Measurements from ENCODE around the gene CLCN2.

The CLCN2 gene

DNA sequence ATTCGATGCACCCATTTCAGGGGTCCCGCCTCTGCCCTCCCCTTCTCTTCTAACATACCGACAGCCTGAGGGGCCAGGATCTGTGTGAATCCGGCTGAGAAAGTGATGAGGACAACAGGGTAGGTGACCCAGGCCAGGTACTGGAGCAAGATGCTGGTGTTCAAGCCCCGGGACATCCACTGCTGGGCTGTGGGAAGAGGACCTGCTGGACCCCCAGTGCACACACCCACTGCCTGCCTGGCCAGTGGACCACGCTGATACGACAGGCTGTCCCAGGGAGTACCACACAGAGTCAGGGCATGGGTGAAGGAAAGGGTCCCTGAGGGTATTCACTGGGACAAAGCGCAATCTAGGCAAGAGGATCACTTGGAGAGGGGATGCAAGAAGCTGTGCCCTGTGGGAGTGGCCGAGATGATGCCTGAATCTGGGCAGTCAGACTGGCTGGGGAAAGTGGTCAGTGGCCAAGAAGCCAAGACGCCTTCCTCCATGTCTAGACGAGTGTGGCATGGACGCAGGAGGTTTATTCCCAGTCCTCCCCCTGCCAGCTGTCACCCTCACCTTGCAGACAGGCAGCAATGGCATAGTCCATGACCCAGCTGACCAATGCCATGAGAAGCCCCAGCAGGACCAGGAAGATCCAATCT, 3.2 kb downstream of the CLCN2 start:
- H3K4me3 ChIP-seq (ENCODE audit: low read length): no peak overlapping the region
- no peak overlapping the region for H3K9ac ChIP-seq (ENCODE audit: low read depth, low read length)
- H3K9me3 ChIP-seq (ENCODE audit: insufficient read depth, low read depth, low read length): no peaks in the 10 kb centered on the region
- H3K36me3 ChIP-seq (ENCODE audit: insufficient read depth, low read length): peaks cover 41% of the 10 kb centered on the region
- WGBS: 98% methylated on average over 12 of the region's 12 CpGs
- peaks cover 8% of the 10 kb centered on the region for H3K27me3 ChIP-seq (ENCODE audit: insufficient read depth, low read length)
- H3K27ac ChIP-seq (ENCODE audit: low read depth, low read length): no peak overlapping the region
- peaks cover 10% of the 10 kb centered on the region for H3K4me1 ChIP-seq (ENCODE audit: insufficient read depth, low read length)

DNA sequence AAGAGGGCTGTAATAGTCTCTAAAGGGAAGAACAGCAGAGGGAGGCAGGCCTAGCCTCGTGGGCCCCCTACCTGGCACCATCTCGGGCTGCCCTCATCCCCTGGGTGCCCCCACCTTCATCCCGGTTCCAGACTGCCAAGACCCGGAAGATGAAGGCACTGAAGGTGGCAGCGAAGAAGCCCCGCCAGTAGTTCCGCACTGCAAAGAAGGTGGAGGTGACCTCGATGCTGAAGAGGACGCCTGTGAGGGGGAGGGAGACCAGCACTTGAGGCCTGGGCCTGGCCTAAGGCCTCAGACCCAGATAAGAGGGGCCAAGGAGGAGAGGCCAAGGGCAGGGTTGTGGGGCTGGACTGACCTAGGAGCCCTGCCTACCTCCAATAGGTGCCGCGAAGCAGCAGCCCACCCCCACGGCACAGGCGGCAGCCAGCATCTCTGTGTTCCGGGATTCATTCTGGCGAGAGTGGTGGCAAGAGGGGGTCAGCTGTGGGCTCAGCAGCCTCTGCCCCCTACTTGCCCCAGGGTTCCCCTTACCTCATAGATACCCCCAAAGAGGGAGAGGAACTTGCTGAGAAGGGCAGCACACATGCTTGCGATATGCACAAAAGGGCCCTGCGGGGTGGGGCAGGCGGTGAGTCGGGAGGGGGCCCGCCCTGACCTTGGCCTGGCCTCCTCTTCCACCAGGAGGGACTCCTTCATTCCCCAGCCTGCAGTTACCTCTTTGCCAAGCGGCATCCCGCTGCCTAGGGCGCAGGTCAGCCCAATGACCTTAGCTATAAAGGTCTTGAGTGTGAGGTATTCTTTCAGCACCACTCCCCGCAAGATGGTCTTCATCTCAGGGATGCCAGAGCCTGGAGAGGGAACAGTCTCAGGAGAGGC, 3.9 kb downstream of the CLCN2 start:
- Histone ChIP-seq H3K4me3 (ENCODE audit: low read length) (no peak overlapping the region), H3K4me1 (ENCODE audit: insufficient read depth, low read length) (peaks cover 10% of the 10 kb centered on the region), H3K27ac (ENCODE audit: low read depth, low read length) (no peak overlapping the region), H3K9ac (ENCODE audit: low read depth, low read length) (no peak overlapping the region), H3K36me3 (ENCODE audit: insufficient read depth, low read length) (peaks cover 49% of the 10 kb centered on the region), H3K27me3 (ENCODE audit: insufficient read depth, low read length) (peaks cover 8% of the 10 kb centered on the region), H3K9me3 (ENCODE audit: insufficient read depth, low read depth, low read length) (no peaks in the 10 kb centered on the region)
- 94% methylated on average over 24 of the region's 24 CpGs for WGBS

GRCh38 chr3:184355261-184356040, 6.0 kb downstream of the CLCN2 start:
- WGBS: 93% methylated on average over 18 of the region's 18 CpGs
- H3K27ac ChIP-seq (ENCODE audit: low read depth, low read length): no peak overlapping the region
- no peak overlapping the region for H3K9ac ChIP-seq (ENCODE audit: low read depth, low read length)
- no peak overlapping the region for H3K4me3 ChIP-seq (ENCODE audit: low read length)
- H3K9me3 ChIP-seq (ENCODE audit: insufficient read depth, low read depth, low read length): no peaks in the 10 kb centered on the region
- peaks cover 6% of the 10 kb centered on the region for H3K4me1 ChIP-seq (ENCODE audit: insufficient read depth, low read length)
- H3K27me3 ChIP-seq (ENCODE audit: insufficient read depth, low read length): 0 out of 2 replicates have a peak, but pooled peaks cover 1% of the 10 kb centered on the region
- peaks cover 62% of the 10 kb centered on the region for H3K36me3 ChIP-seq (ENCODE audit: insufficient read depth, low read length)

GRCh38 chr3:184354754-184355153, 6.7 kb downstream of the CLCN2 start:
- Histone ChIP-seq H3K4me3 (ENCODE audit: low read length) (no peak overlapping the region), H3K4me1 (ENCODE audit: insufficient read depth, low read length) (no peaks in the 10 kb centered on the region; the same call in 1 of the 2 replicates), H3K9ac (ENCODE audit: low read depth, low read length) (no peak overlapping the region), H3K9me3 (ENCODE audit: insufficient read depth, low read depth, low read length) (no peaks in the 10 kb centered on the region), H3K36me3 (ENCODE audit: insufficient read depth, low read length) (peaks cover 62% of the 10 kb centered on the region), H3K27ac (ENCODE audit: low read depth, low read length) (no peak overlapping the region), H3K27me3 (ENCODE audit: insufficient read depth, low read length) (no peaks in the 10 kb centered on the region)
- 87% methylated on average over 8 of the region's 8 CpGs for WGBS

GRCh38 chr3:184354121-184354728, 7.2 kb downstream of the CLCN2 start:
- Histone ChIP-seq H3K9ac (ENCODE audit: low read depth, low read length) (no peak overlapping the region), H3K9me3 (ENCODE audit: insufficient read depth, low read depth, low read length) (no peaks in the 10 kb centered on the region)

DNA sequence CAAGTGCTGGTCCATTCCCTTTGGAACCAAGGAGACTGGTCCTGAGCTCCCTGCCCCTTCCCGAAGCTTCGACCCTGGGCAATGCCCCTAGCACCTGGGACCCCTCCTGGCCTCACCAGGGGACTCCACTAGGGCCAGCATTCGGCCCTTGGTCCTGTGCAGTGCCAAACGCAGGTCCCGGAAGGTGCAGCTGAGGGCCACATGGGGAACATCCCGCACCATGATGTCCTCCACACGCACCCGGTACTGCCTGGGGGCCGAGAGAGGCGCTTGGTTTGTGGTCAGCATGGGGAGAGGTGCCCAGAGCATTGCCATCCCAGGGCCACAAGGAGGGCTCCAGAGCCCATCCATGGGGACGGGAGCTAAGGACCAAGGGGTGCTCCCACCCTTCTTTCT, 7.9 kb downstream of the CLCN2 start:
- Histone ChIP-seq H3K9ac (ENCODE audit: low read depth, low read length) (no peak overlapping the region), H3K36me3 (ENCODE audit: insufficient read depth, low read length) (peaks cover 60% of the 10 kb centered on the region), H3K4me3 (ENCODE audit: low read length) (no peak overlapping the region), H3K27ac (ENCODE audit: low read depth, low read length) (no peak overlapping the region), H3K4me1 (ENCODE audit: insufficient read depth, low read length) (no peaks in the 10 kb centered on the region; the same call in 1 of the 2 replicates), H3K27me3 (ENCODE audit: insufficient read depth, low read length) (no peaks in the 10 kb centered on the region), H3K9me3 (ENCODE audit: insufficient read depth, low read depth, low read length) (no peaks in the 10 kb centered on the region)
- WGBS: 95% methylated on average over 11 of the region's 11 CpGs

More at GRCh38 chr3:184354121-184354728, 7.2 kb downstream of the CLCN2 start:
- Histone ChIP-seq H3K36me3 (ENCODE audit: insufficient read depth, low read length) (peaks cover 62% of the 10 kb centered on the region), H3K4me3 (ENCODE audit: low read length) (no peak overlapping the region), H3K27me3 (ENCODE audit: insufficient read depth, low read length) (no peaks in the 10 kb centered on the region), H3K4me1 (ENCODE audit: insufficient read depth, low read length) (no peaks in the 10 kb centered on the region; the same call in 1 of the 2 replicates), H3K27ac (ENCODE audit: low read depth, low read length) (no peak overlapping the region)
- 76% methylated on average over 18 of the region's 18 CpGs for WGBS

DNA sequence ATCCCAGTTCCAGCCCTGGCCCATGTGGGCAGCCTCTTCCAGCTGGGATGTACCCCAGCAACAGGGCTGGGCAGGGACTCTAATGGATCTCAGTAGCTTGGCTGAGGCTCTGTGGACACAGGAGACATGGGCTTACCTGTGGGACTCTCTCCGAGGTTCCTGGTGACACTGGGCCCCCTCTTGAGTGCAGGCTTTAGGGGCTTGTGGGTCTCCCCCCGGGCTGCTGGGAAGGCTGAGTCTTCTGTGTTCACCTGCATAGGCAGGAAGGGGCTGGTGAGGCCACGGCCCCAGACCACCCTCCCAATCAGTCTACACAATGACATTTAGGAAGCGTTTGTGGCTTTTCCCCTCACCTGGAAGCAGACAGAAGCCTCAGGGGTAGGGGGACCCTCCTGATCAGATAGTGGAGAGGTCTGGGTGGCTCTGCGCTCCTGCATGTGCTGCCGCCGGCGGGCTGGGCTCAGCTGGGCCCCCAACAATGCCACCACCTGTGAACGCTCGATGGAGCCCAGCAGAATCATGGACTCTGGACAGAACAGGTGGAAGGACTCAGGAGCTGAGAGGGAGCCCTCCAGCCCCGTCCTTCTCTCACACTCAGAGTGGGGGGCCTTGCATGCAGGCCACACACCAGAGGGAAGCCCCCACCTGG, 8.4 kb downstream of the CLCN2 start:
- H3K27ac ChIP-seq (ENCODE audit: low read depth, low read length): no peak overlapping the region
- no peaks in the 10 kb centered on the region for H3K9me3 ChIP-seq (ENCODE audit: insufficient read depth, low read depth, low read length)
- 94% methylated on average over 11 of the region's 11 CpGs for WGBS
- H3K9ac ChIP-seq (ENCODE audit: low read depth, low read length): no peak overlapping the region
- peaks cover 55% of the 10 kb centered on the region for H3K36me3 ChIP-seq (ENCODE audit: insufficient read depth, low read length)
- no peak overlapping the region for H3K4me3 ChIP-seq (ENCODE audit: low read length)
- H3K27me3 ChIP-seq (ENCODE audit: insufficient read depth, low read length): no peaks in the 10 kb centered on the region
- no peaks in the 10 kb centered on the region; the same call in 1 of the 2 replicates for H3K4me1 ChIP-seq (ENCODE audit: insufficient read depth, low read length)

- Histone ChIP-seq H3K27me3 (ENCODE audit: insufficient read depth, low read length) (no peaks in the 10 kb centered on the region), H3K36me3 (ENCODE audit: insufficient read depth, low read length) (peaks cover 47% of the 10 kb centered on the region), H3K4me1 (ENCODE audit: insufficient read depth, low read length) (peaks cover 3% of the 10 kb centered on the region; the same call in 1 of the 2 replicates)
Observed at GRCh38 chr3:184352149-184352785, 9.1 kb downstream of the CLCN2 start.

GRCh38 chr3:184351511-184352148, 9.8 kb downstream of the CLCN2 start:
- Histone ChIP-seq H3K36me3 (ENCODE audit: insufficient read depth, low read length) (peaks cover 46% of the 10 kb centered on the region), H3K27ac (ENCODE audit: low read depth, low read length) (no peak overlapping the region)
- 65% methylated on average over 9 of the region's 9 CpGs for WGBS

More at GRCh38 chr3:184352149-184352785, 9.1 kb downstream of the CLCN2 start:
- 93% methylated on average over 15 of the region's 15 CpGs for WGBS
- Histone ChIP-seq H3K27ac (ENCODE audit: low read depth, low read length) (no peak overlapping the region), H3K4me3 (ENCODE audit: low read length) (no peak overlapping the region), H3K9me3 (ENCODE audit: insufficient read depth, low read depth, low read length) (no peaks in the 10 kb centered on the region), H3K9ac (ENCODE audit: low read depth, low read length) (no peak overlapping the region)

More at GRCh38 chr3:184351511-184352148, 9.8 kb downstream of the CLCN2 start:
- Histone ChIP-seq H3K9me3 (ENCODE audit: insufficient read depth, low read depth, low read length) (no peaks in the 10 kb centered on the region), H3K4me3 (ENCODE audit: low read length) (no peak overlapping the region), H3K9ac (ENCODE audit: low read depth, low read length) (no peak overlapping the region), H3K27me3 (ENCODE audit: insufficient read depth, low read length) (no peaks in the 10 kb centered on the region), H3K4me1 (ENCODE audit: insufficient read depth, low read length) (peaks cover 3% of the 10 kb centered on the region; the same call in 1 of the 2 replicates)
